Measurements from ENCODE around the gene NANP. TPM values are rescaled to one million over a fixed set of nuclear protein-coding genes. Genes with fewer than 3 reads are reported as not detected.
"Not testable (repeated sequence)": the region's sequence is repeated elsewhere in the genome, so short reads cannot be mapped to it uniquely, and the experiment has no call there.

The NANP gene
- total RNA-seq, 1 experiment from 2014 or later = 3.1 TPM

DNA sequence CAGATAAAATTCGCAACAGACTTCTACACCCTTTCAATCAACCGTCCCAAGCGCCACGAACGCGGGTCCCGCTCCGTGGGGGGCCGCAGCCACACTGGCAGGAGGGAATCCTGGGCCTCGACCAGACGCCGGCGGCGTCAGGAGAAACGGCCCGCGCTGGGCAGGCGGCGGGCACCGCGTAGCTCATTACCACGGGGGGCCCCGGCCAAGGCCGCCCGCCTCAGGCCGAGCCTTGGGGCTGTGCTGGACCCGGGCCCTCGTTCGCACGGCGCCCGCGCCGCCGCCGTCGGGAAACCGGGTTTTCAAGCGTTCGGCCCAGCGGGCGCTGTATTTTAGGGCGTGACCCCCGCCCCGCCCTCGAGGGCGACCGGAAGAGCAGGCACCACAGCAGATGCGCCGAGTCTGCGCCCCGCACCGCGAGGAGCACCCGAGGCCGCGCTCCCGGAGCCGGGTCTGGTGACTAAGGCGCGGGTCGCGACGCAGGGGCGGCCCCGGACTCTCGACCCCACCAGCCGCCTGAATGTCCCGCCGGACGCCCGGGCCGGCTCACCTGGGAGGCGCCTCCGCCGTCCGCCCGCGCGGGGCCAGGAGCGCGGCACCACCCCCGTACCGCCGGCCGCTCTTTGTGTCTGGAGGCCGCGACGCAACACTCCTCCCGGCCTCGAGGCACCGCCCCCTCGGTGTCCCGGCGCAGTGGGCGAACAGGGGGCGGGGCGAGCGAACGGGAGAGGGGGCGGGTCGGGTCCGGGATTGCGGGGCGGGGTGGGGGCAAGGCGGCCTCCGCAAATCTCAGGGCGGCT lies 38.7 kb downstream of the NANP start, which contains the start of gene NINL:
Gene NINL (minus strand): TSS at position 627 of the 800 bp plus-strand sequence. CDS start 58,944 bp downstream, outside the sequence.
- Histone ChIP-seq H3K9me3 (no peaks in the 10 kb centered on the region), H3K4me3 (peak within 1 kb of the TSS; percentile 57), H3K36me3 (no peaks in the 10 kb centered on the region), H3K27me3 (no peaks in the 10 kb centered on the region)
- DNase-seq = peak; percentile 69

DNA sequence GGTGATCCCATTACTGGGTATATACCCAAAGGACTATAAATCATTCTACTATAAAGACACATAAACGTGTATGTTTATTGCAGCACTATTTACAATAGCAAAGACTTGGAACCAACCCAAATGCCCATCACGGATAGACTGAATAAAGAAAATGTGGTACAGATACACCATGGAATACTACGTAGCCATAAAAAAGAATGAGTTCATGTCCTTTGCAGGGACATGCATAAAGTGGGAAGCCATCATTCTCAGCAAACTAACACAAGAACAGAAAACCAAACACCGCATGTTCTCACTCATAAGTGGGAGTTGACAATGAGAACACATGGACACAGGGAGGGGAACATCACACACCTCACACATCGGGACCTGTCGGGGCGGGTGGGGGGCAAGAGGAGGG lies 40.2 kb downstream of the NANP start:
- DNase-seq, H3K36me3 ChIP-seq, H3K4me3 ChIP-seq, H3K9me3 ChIP-seq, H3K27me3 ChIP-seq: not testable (repeated sequence)

DNA sequence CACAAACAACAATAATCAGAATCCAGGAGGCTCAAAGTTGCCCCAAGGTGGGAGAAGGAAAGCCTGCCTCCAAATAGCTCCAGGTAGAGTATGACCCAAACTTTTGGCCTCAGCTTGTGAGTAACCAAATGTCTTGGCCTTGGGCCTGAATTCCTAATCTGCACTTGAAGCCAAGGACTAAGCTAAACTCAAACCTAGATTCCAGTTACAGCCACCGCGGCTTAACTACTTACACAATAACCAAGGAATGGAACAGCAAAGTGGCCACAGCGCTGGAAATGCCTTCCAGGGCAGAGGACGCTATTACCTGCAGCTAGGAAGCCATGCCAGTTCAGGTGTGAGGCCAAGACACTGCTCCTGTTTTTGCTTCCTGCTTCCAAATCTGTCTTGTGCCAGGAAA lies 43.1 kb downstream of the NANP start:
- no peaks in the 10 kb centered on the region for H3K9me3 ChIP-seq
- peak; percentile 10 for DNase-seq
- H3K36me3 ChIP-seq = no peaks in the 10 kb centered on the region
- no peaks in the 10 kb centered on the region for H3K27me3 ChIP-seq
- H3K4me3 ChIP-seq = no peak overlapping the region

GRCh38 chr20:25579081-25579770 lies 44.6 kb downstream of the NANP start:
- no peak for DNase-seq

GRCh38 chr20:25576783-25577530 lies 46.9 kb downstream of the NANP start:
- no peaks in the 10 kb centered on the region for H3K36me3 ChIP-seq
- H3K27me3 ChIP-seq = no peaks in the 10 kb centered on the region
- DNase-seq = no peak
- no peak overlapping the region for H3K4me3 ChIP-seq
- H3K9me3 ChIP-seq = no peaks in the 10 kb centered on the region

More at GRCh38 chr20:25579081-25579770, 44.6 kb downstream of the NANP start:
- Histone ChIP-seq H3K4me3 (no peak overlapping the region), H3K36me3 (no peaks in the 10 kb centered on the region), H3K9me3 (no peaks in the 10 kb centered on the region), H3K27me3 (no peaks in the 10 kb centered on the region)

GRCh38 chr20:25574411-25574810 lies 49.4 kb downstream of the NANP start:
- Histone ChIP-seq H3K4me3 (no peak overlapping the region), H3K9me3 (no peaks in the 10 kb centered on the region), H3K36me3 (no peaks in the 10 kb centered on the region), H3K27me3 (no peaks in the 10 kb centered on the region)
- no peak for DNase-seq

DNA sequence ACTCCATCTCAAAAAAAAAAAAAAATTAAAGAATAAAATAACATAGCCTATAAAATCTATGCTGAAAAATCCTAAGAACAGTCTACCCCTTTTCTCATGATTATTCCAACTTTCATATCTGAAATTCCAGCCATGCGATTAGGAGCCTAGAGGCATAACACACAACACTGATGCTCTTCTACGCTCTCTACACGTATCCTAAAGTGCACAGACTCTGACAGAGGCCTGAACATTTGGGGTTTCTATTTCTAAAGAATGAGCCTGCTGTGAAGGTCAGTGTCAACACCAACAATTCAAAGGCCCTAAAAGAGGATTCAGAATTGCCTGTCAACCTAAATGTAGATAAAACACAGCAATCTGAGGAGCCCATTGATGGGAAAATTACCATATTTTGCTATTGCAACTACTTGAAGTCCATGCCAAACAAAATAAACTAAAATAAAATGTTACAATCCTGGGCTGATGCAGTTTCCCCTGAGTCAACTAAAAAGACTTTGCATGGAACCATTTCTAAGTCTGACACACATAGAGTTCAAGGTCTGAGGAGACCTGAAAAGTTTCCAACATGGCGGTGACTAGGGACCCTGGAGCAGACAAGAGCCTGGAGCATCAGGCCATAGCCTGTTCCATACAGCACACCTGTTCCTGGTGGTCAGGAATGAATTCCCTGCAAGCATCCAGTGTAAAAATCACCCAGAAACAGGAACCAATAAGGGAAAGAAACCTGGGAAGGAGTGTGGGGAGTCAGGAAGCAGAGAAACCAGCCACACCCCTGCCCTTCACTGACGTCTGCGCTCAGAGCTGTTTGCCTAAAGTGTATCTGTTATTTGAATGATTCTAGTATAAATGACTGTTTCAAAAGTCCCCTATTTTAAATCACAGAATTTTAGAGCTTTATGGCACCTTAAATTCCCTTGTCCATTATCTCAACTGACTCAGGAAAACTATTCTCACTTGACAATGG lies 50.2 kb downstream of the NANP start:
- H3K4me3 ChIP-seq = no peak overlapping the region
- H3K27me3 ChIP-seq = no peaks in the 10 kb centered on the region
- H3K36me3 ChIP-seq = no peaks in the 10 kb centered on the region
- no peak for DNase-seq
- H3K9me3 ChIP-seq = no peaks in the 10 kb centered on the region

GRCh38 chr20:25571817-25572216 lies 52.0 kb downstream of the NANP start:
- Histone ChIP-seq H3K36me3 (no peaks in the 10 kb centered on the region), H3K9me3 (no peaks in the 10 kb centered on the region), H3K4me3 (no peak overlapping the region), H3K27me3 (no peaks in the 10 kb centered on the region)
- no peak for DNase-seq

DNA sequence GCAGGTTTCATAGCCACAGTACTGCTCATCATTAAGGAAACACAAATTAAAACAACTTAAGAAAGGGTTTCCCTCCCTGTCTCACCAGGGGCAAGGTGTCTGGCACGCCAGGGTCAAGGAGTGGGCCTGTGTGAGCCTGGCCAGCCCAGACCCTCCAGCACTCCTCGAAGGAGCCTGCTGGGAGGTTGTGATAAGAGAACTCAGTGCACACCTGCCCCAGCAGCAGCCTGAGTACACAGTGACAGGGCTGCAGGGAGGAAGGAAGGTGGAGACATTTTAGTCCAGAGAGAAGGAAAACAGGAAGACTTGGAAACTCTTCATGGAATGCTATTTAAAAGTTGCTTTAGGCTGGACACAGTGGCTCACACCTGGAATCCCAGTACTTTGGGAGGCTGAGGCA lies 52.6 kb downstream of the NANP start:
- DNase-seq = no peak
- Histone ChIP-seq H3K9me3 (no peaks in the 10 kb centered on the region), H3K4me3 (no peak overlapping the region), H3K27me3 (no peaks in the 10 kb centered on the region), H3K36me3 (no peaks in the 10 kb centered on the region)

DNA sequence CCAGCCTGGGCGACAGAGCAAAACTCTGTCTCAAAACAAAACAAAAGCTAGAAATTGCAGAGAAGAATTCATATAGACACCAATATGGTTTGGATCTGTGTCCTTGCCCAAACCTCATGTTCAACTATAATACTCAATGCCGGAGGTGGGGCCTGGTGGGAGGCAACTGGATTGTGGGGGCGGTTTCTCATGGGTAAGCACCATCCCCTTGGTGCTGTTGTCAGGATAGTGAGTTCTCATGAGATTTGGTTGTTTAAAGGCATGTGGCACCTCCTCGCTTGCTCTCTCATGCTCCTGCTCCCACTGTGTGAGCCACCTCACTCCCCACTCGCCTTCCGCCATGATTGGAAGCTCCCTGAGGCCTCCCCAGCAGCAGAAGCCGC lies 53.7 kb downstream of the NANP start:
- no peaks in the 10 kb centered on the region for H3K27me3 ChIP-seq
- H3K9me3 ChIP-seq = no peaks in the 10 kb centered on the region
- H3K4me3 ChIP-seq = no peak overlapping the region
- no peaks in the 10 kb centered on the region for H3K36me3 ChIP-seq
- no peak for DNase-seq

- no peaks in the 10 kb centered on the region for H3K27me3 ChIP-seq
- 0 out of 2 replicates have a peak, but pooled peaks cover 3% of the 10 kb centered on the region for H3K9me3 ChIP-seq
- no peaks in the 10 kb centered on the region for H3K36me3 ChIP-seq
- no peak overlapping the region for H3K4me3 ChIP-seq
- DNase-seq = no peak
These were observed 56.5 kb downstream of the NANP start for GRCh38 chr20:25567286-25567685.

DNA sequence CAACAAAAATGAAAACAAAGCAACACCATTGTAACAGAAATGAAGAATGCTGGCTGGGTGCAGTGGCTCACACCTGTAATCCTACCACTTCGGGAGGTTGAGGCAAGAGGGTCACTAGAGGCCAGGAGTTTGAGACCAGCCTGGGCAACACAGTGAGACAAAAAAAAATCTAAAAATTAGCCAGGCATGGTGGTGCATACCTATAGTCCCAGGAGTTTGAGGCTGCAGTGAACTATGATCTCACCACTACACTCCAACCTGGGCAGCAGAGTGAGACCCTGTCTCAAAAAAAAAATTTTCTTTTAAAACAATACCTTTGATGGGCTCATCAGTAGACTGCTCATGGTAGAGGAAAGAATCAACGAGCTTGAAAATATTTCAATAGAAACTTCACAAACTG lies 57.0 kb downstream of the NANP start:
- Histone ChIP-seq H3K9me3 (0 out of 2 replicates have a peak, but pooled peaks cover 3% of the 10 kb centered on the region), H3K4me3 (no peak overlapping the region), H3K27me3 (no peaks in the 10 kb centered on the region), H3K36me3 (no peaks in the 10 kb centered on the region)
- DNase-seq = no peak

DNA sequence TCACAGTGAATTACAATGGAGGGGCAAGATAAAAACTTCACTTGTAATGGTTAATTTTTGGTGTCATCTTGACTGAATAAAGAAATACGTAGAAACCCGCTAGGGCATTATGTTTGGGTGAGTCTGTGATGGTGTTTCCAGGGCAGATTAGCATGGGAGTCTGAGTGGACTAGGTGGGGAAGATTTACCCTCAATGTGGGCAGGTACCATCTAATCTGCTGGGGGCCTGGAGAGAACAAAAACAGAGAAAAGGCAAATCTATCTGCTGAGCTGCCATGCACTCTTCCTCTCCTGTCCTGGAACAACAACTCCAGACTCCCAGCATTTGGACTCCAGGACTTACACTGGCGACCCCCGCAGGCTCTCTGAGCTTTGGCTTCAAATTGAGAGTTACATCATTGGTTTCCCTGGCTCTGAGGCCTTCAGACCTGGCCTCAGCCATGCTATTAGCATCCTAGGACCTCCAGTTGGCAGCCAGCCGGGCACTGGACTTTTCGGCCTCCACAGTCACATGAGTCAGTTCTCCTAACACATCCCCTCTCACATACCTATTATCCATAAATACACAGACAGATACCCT lies 58.1 kb downstream of the NANP start:
- no peak overlapping the region for H3K4me3 ChIP-seq
- H3K9me3 ChIP-seq = 0 out of 2 replicates have a peak, but pooled peaks cover 3% of the 10 kb centered on the region
- no peaks in the 10 kb centered on the region for H3K27me3 ChIP-seq
- no peaks in the 10 kb centered on the region for H3K36me3 ChIP-seq
- DNase-seq = no peak

DNA sequence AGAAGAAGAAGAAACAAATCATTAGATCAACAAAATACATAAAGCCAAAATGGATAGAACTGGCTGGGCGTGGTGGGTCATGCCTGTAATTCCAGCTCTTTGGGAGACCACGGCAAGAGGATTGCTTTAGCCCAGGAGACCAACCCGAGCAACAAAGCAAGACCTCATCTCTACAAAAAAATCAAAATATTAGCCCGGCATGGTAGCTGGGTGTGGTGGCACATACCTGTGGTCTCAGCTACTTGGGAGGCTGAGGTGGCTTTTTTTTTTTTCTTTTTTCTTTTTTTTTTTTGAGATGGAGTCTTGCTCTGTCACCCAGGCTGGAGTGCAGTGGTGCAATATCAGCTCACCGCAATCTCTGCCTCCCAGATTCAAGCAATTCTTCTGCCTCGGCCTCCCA lies 59.9 kb downstream of the NANP start:
- Histone ChIP-seq H3K36me3 (no peaks in the 10 kb centered on the region), H3K9me3 (0 out of 2 replicates have a peak, but pooled peaks cover 3% of the 10 kb centered on the region), H3K4me3 (no peak overlapping the region), H3K27me3 (no peaks in the 10 kb centered on the region)
- DNase-seq = no peak

GRCh38 chr20:25563362-25563761 lies 60.5 kb downstream of the NANP start:
- DNase-seq = no peak
- Histone ChIP-seq H3K9me3 (0 out of 2 replicates have a peak, but pooled peaks cover 3% of the 10 kb centered on the region), H3K36me3 (no peaks in the 10 kb centered on the region), H3K4me3 (no peak overlapping the region), H3K27me3 (no peaks in the 10 kb centered on the region)

All from MG63 (cell line).